IgD-negative memory B cell (primary cell): Measurements from ENCODE around the gene MXRA8. TPM values are rescaled to one million over a fixed set of nuclear protein-coding genes. Genes with fewer than 3 reads are reported as not detected.
A peak's percentile ranks its signal among the peaks of the same experiment; 100 is the strongest.
"Not testable (repeated sequence)": the region's sequence is repeated elsewhere in the genome, so short reads cannot be mapped to it uniquely, and the experiment has no call there.

Experiments used
- H3K27ac Mint-ChIP-seq, 3 donors: one replicate each; pipeline ENCODE4 v1.8.0; 2020 to 2022; ENCODE audit warnings: mild to moderate bottlenecking in 3 of 3, mixed read lengths in 3 of 3, moderate library complexity in 1 of 3
- H3K27me3 Mint-ChIP-seq: one replicate; pipeline ENCODE4 v1.8.0; 2021; ENCODE audit warnings: mixed read lengths
- H3K36me3 Mint-ChIP-seq: one replicate; pipeline ENCODE4 v1.8.0; 2020; ENCODE audit warnings: mild to moderate bottlenecking, mixed read lengths
- H3K4me1 Mint-ChIP-seq, 3 donors: one replicate each; pipeline ENCODE4 v1.8.0; 2020 to 2022; ENCODE audit warnings: mixed read lengths in 3 of 3, mild to moderate bottlenecking in 1 of 3
- H3K4me3 Mint-ChIP-seq, 4 donors: one replicate each; pipeline ENCODE4 v1.8.0; 2020 to 2022; ENCODE audit warnings: mild to moderate bottlenecking in 4 of 4, mixed read lengths in 4 of 4, moderate library complexity in 3 of 4
- H3K9me3 Mint-ChIP-seq, 3 donors: one replicate each; pipeline ENCODE4 v1.8.0; 2020 to 2021; ENCODE audit warnings: mixed read lengths in 3 of 3, mild to moderate bottlenecking in 1 of 3
- polyA plus RNA-seq: library from polyadenylated mRNA; unstranded; fragments of 300-500 nt; fragmentation: Illumina TruSeq; gene quantifications from one replicate; pipeline ENCODE4 v1.2.3, GENCODE V29; 2021

MXRA8 gene, protein sequence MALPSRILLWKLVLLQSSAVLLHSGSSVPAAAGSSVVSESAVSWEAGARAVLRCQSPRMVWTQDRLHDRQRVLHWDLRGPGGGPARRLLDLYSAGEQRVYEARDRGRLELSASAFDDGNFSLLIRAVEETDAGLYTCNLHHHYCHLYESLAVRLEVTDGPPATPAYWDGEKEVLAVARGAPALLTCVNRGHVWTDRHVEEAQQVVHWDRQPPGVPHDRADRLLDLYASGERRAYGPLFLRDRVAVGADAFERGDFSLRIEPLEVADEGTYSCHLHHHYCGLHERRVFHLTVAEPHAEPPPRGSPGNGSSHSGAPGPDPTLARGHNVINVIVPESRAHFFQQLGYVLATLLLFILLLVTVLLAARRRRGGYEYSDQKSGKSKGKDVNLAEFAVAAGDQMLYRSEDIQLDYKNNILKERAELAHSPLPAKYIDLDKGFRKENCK
- polyA plus RNA-seq: not detected

DNA sequence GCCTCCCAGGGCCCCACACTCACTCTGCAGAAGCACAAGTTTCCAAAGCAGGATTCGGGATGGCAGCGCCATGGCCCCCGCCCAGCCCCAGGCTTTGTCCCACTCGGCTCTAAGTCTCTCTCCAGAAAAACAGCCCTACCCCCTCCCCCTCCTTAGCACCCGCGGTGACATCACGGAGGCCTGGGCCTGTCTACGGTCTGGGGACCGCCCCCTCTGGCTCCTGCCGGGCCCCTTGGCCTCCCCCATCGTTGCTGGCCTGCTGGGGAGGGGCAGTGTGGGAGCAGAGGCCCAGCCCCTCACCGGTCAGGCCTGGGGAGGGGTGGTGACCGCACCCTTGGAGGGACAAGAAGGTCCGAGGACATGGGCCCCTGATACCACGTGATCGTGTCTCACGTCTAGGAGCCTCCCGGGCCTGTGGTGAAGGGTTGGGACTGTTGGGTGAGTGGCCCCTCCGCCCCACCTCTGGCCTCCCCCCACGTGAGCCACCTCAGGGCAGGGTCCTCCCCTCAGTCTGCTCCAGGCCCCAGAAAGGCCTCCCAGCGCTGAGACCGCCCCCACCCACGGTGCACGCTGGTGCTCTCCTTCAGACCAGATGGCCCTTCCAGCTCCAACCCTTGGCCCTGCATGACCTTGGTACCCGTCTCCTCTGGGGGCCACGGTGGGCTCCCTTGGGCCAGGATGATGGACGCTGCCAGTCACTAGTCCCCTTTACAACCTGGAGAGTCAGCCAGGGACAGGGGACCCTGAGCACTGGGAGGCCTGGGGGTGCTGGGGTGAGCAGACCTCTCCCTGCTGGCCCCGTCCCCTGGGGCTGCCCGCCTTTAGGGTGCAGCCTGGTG is at the start of gene MXRA8:
MXRA8 (minus strand) TSS at position 123 of the 839 bp plus-strand sequence; CDS start at position 72, 51 bp downstream.
- Mint-ChIP-seq H3K27ac (peak within 1 kb of the TSS in 2 of 3 donors; percentile 16 to 22), H3K4me3 (peak within 1 kb of the TSS in 3 of 4 donors; percentile 47 to 64 (median 55)), H3K27me3 (peaks cover 17% of the 10 kb centered on the region), H3K4me1 (peaks cover 3 to 6% (median 6%) of the 10 kb centered on the region in 3 donors), H3K36me3 (peaks cover 2% of the 10 kb centered on the region), H3K9me3 (no peaks in the 10 kb centered on the region)

- H3K27ac Mint-ChIP-seq: peak overlapping the region; percentile 80 to 93 (median 81)
Observed at GRCh38 chr1:1407636-1408318, 49.4 kb upstream of the MXRA8 start.

DNA sequence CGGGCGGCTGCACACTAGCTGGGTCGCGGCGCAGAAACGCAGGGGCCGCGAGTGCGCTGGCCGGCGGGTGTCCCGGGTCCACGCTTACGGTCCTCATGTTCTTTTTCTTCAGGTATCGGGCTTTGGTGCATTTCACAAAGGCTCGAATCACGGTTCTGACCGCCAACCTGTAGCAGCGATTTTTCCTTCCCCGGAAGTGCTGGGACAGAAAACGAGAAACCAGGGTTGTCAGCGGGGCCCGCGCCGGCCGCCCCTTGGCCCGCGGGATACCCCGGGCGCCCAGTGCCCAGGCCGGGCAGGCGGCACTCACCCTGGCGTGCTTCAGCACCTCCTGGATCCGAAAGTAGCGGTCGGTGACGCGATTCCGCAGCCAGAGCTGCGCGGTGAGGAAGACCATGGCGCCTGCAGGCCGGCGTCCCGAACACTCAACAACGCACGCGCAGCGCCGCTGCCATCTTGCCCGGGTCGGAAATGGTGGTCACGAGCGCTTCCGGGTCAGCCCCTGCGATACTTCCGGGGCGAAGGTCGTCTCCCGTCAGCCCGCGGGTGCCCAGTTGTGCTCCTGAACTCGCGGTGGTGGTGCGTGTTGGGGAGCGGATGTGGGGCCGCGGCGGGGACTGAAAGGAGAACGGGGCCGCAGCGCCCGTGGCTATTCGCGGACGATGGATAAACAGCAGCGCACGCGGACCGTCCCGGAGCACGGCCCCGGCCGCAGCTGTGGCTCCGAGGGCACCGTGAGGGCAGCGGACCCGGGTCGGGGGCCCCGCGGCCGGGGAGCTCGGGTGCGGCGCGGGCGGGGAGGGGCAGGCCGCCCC is 48.7 kb upstream of the MXRA8 start, which contains the start of gene MRPL20:
MRPL20 (minus strand) TSS at position 473 of the 815 bp plus-strand sequence; CDS start at position 397, 76 bp downstream.
- Mint-ChIP-seq H3K27ac (peak within 1 kb of the TSS; percentile 81 to 93 (median 93)), H3K4me1 (peaks cover 4 to 19% (median 15%) of the 10 kb centered on the region in 3 donors), H3K36me3 (peaks cover 7% of the 10 kb centered on the region), H3K4me3 (peak within 1 kb of the TSS; percentile 90 to 97 (median 94)), H3K9me3 (no peaks in the 10 kb centered on the region), H3K27me3 (no peaks in the 10 kb centered on the region)

More at GRCh38 chr1:1407636-1408318, 49.4 kb upstream of the MXRA8 start:
- H3K36me3 Mint-ChIP-seq: peaks cover 6% of the 10 kb centered on the region
- no peaks in the 10 kb centered on the region for H3K27me3 Mint-ChIP-seq
- H3K9me3 Mint-ChIP-seq: no peaks in the 10 kb centered on the region
- H3K4me1 Mint-ChIP-seq: peaks cover 7 to 17% (median 15%) of the 10 kb centered on the region in 3 donors
- peak overlapping the region; percentile 90 to 97 (median 92) for H3K4me3 Mint-ChIP-seq

DNA sequence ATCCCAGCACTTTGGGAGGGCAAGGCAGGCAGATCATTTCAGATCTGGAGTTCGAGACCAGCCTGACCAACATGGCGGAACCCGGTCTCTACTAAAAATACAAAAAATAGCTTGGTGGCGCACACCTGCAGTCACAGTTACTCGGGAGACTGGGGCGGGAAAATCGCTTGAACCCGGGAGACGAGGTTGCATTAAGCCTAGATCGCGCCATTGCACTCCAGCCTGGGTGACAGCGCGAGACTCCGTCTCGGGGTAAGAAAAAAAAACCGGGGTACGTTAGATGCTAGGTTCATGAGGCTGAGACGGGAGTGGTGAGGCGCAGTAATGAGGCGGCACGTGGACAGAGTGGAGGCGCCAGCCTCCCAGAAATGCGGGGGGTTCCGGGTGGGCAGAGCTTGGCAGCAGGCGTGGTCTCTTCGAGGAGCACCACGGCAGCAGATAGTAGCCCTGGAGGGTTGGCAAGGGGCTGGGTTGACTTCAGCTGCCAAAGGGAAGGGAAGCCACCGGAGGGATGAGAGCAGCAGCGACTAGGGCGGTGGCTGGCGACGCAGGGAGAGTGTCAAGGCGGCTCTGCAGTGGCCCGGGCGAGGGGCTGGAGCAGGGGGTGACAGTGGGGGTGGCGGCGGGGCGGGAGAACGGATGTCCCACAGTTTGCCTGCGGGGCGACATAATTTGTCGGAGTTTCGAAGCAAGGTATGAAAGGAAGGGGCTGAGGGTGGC is 47.9 kb upstream of the MXRA8 start:
- no peaks in the 10 kb centered on the region for H3K9me3 Mint-ChIP-seq
- H3K4me1 Mint-ChIP-seq: peaks cover 4 to 21% (median 15%) of the 10 kb centered on the region in 3 donors
- H3K36me3 Mint-ChIP-seq: peaks cover 8% of the 10 kb centered on the region
- H3K27me3 Mint-ChIP-seq: no peaks in the 10 kb centered on the region
- H3K4me3 Mint-ChIP-seq: peak overlapping the region; percentile 90 to 97 (median 94)
- H3K27ac Mint-ChIP-seq: peak overlapping the region; percentile 81 to 93 (median 93)

GRCh38 chr1:1403653-1404052 is 45.3 kb upstream of the MXRA8 start:
- Mint-ChIP-seq H3K27me3 (no peaks in the 10 kb centered on the region), H3K9me3 (no peaks in the 10 kb centered on the region), H3K4me3 (peak overlapping the region in 3 of 4 donors; percentile 4 to 99 (median 70)), H3K4me1 (peaks cover 10 to 25% (median 15%) of the 10 kb centered on the region in 3 donors), H3K27ac (peak overlapping the region in 1 of 3 donors; percentile 57), H3K36me3 (peaks cover 8% of the 10 kb centered on the region)

GRCh38 chr1:1402901-1403392 is 44.6 kb upstream of the MXRA8 start:
- H3K27ac Mint-ChIP-seq, H3K36me3 Mint-ChIP-seq: not testable (repeated sequence)

GRCh38 chr1:1402072-1402900 is 43.9 kb upstream of the MXRA8 start:
- Mint-ChIP-seq H3K27me3 (no peaks in the 10 kb centered on the region), H3K4me3 (peak overlapping the region; percentile 46 to 99 (median 69)), H3K27ac (peak overlapping the region in 1 of 3 donors; percentile 99), H3K36me3 (peaks cover 8% of the 10 kb centered on the region), H3K4me1 (peaks cover 15 to 28% (median 24%) of the 10 kb centered on the region in 3 donors), H3K9me3 (no peaks in the 10 kb centered on the region)

More at GRCh38 chr1:1402901-1403392, 44.6 kb upstream of the MXRA8 start:
- Mint-ChIP-seq H3K4me3 (peak overlapping the region in 2 of 4 donors; percentile 18 to 99), H3K4me1 (peaks cover 11 to 25% (median 20%) of the 10 kb centered on the region in 3 donors)
- H3K9me3 Mint-ChIP-seq, H3K27me3 Mint-ChIP-seq: not testable (repeated sequence)

DNA sequence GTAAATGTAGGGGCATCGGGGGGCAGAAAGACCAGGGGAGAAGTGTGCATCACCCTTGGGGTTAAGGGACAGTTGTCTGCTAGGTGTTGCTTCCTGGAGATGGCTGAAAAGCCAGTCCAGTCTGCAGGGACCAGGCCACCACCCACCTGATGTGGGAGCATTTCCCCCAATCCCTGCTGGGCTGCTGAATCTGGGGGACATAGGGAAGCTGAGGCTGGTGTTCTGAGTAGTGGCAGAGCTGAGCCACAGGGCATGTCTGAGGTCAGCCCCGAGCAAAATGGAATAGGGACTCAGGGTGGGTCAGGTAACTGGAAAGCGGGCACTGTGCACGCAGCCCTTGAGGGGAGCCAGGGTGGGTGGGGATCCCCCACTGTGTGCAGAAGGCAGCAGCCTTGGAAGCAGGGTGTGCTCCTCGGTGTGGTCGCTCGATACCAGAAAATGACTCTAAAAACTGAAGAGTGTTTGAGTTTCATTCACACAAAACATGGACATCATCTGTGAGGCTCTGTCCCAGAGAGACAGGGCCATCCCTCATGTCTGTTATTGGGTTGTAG is 43.2 kb upstream of the MXRA8 start:
- Mint-ChIP-seq H3K9me3 (no peaks in the 10 kb centered on the region), H3K4me1 (peaks cover 15 to 28% (median 21%) of the 10 kb centered on the region in 3 donors), H3K36me3 (peaks cover 8% of the 10 kb centered on the region), H3K27ac (peak overlapping the region; percentile 23 to 99 (median 82)), H3K4me3 (peak overlapping the region in 3 of 4 donors; percentile 46 to 99 (median 87)), H3K27me3 (no peaks in the 10 kb centered on the region)

GRCh38 chr1:1400576-1401456 is 42.5 kb upstream of the MXRA8 start:
- Mint-ChIP-seq H3K27me3 (no peaks in the 10 kb centered on the region), H3K36me3 (peaks cover 8% of the 10 kb centered on the region), H3K4me1 (peaks cover 15 to 24% (median 18%) of the 10 kb centered on the region in 3 donors), H3K4me3 (peak overlapping the region; percentile 89 to 99 (median 94)), H3K27ac (peak overlapping the region; percentile 91 to 99 (median 95)), H3K9me3 (no peaks in the 10 kb centered on the region)

DNA sequence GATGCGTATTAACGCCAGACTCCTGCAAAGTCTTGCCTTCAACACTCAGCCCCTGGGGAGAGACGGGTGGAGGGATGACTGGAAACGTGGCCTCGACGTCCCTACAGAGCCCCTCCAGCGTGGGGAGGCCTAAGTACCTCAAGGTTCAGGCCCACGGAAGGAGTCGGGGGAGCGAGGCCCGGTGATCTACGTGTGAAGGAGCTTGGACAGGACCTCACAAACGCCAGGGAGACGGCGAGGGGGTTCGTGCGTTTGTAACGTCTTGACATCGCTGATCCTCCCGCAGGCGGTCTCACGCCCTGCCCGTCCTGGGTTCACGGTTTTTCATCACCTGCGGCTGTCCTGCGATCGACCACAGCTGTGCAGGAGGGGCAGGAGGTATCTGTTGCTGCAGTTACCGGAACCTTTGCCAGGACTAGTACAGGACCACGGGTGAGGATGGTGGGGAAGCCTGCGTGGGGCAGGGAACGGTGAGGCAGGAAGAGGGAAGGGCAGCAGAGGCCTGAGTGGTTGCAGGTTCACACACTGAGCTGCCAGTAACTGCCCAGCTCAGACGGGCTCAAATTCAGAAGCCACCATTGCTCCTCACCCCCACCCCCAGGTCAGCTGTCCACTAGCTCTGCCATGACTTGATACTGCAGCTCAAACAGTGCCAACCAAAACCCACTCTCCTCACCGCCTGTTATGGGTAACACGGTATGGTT is 41.7 kb upstream of the MXRA8 start:
- H3K4me1 Mint-ChIP-seq: peaks cover 23 to 29% (median 23%) of the 10 kb centered on the region in 3 donors
- H3K9me3 Mint-ChIP-seq: no peaks in the 10 kb centered on the region
- no peaks in the 10 kb centered on the region for H3K27me3 Mint-ChIP-seq
- peaks cover 12% of the 10 kb centered on the region for H3K36me3 Mint-ChIP-seq
- peak overlapping the region; percentile 89 to 99 (median 94) for H3K4me3 Mint-ChIP-seq
- H3K27ac Mint-ChIP-seq: peak overlapping the region; percentile 91 to 99 (median 95)
